Nucleus accumbens (tissue), 56 donors: Measurements from ENCODE around the gene CENPB.

Experiments used
- DNase-seq, 56 donors: peaks; one replicate each; lab custom pipeline; 2025; lab: John Stamatoyannopoulos, UW

Gene CENPB

GRCh38 chr20:3738111-3739053, 48.2 kb downstream of the CENPB start:
- DNase-seq = no peak

- no peak for DNase-seq
These were observed 50.8 kb downstream of the CENPB start for GRCh38 chr20:3735768-3736167.

- no peak for DNase-seq
These were observed 52.3 kb downstream of the CENPB start for GRCh38 chr20:3734111-3734843.
